ENCODE results near the gene ANP32A.

The ANP32A gene

DNA sequence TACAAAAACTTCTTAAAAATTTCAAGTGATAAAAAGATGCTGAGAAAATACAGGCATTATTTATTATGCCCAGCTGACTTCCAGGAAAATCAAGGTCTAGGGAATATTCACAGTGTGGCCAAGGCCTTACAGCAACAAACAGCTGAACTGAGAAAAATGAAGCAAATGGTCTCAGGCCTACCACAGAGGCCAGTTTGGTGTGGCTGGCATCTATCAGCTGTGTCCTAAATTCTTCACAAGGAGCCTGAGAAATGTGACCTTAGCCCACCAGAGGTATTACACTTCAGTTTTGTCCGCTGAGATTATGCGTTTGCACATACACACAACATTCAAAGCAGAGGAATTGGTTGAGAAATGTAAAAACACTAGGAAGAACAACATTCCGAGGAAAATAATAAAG is 77.4 kb downstream of the ANP32A start:
- DNase-seq: no peak

DNA sequence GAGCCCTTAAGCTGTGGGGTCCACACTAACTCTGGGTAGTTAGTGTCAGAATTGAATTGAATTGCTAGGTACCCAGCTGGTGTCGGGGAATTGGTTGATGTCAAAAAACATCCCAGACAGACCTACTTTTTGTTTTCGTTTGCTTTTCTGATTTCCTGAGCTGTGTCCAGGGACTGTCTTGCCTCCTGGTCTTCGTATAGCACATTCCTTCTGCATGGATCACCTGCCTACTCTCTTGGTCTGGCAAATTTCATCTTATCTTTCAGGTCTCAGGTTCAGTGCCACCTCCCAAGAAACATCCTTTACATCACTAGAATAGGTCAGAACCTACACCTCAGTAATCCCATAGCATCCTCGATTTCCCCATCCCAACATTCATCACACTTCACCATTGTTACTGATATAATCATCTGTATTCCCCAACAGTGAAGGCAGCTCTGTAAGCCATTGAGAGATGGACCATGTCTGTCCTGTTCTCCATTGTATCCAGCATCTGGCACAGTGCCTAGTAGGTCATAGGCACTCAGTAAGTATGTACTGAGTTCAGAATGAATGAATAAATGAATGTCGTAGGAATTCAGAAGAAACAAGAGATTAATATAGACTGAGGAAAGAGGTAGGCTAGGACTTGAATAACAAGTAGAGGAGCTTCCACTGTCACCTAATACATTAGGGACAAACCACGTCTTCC is 81.2 kb downstream of the ANP32A start:
- no peak for DNase-seq

DNA sequence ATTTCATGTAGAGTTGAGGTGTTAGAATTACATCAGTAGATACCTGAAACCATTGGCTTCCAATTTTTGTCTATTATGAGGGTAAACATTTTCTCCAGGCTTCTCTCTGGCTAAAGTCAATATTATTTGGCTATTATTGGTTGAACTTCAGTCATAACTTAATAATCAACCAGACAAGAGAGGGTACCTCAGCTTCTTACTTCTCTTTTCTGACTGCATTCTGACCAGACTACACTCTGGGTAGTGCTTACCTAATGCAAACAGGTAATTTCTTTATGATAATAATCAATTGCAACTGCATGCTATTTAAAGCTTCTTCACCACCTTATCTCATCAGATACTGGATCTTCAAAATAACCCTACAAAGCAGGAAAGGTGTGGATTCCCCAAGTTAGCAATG is 85.1 kb downstream of the ANP32A start:
- DNase-seq: no peak

DNA sequence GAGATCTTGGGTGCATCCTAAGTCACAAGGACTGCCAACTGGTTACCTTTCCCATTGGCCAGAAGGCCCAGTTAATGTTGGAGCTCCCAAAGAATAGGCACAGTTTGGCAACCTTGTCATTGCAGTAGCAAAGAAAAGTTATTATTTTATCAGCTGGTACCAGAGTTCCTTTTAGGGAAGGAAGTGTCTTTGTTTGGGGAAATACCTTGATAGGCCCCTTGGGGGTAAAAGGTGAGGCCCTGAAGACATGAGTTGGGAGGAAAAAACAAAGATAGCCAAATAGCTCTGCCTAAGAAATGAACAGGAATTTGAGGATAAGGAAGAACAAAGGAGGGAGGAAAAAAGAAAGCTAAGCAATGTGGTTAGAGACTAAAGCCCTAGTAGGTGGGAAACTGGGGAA is 85.8 kb downstream of the ANP32A start:
- DNase-seq: no peak

DNA sequence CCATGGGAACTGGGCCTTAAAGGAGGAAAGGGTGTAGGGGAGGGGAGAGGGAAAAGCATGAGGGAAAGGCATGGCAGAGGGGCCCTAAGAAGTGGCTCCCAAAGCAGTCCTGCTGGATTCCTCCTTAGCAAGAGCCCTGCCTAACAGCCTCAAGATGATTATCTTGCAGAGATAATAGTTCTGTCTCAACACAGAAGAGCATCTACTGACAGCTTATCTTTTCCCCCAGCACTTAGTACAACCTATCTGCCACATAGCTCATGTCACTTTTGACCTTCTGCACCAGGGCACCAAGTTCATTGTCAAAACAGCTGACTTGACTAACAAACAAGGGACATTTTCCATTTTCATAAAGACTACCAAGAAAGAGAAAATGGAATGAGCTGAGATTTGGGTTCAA is 86.3 kb downstream of the ANP32A start:
- no peak for DNase-seq

DNA sequence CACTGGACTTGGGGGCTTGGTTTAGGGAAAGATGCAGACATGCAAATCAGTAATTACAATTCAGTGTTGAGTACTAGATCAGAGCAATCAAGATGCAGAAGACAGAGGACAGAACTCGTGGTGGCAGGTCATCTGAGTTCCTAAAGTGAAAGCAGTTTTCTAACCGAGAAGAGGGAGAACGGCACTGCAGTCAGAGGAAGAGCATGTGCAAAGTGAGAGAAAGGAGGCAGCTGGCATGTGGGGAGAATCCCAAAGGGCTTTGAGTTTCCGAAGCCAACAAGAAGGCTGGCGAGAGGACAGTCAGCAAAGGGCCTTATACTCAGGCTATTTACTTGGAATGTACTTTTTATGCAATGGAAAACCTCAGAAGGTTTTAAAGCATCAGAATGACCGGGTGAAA is 87.0 kb downstream of the ANP32A start:
- no peak for DNase-seq

DNA sequence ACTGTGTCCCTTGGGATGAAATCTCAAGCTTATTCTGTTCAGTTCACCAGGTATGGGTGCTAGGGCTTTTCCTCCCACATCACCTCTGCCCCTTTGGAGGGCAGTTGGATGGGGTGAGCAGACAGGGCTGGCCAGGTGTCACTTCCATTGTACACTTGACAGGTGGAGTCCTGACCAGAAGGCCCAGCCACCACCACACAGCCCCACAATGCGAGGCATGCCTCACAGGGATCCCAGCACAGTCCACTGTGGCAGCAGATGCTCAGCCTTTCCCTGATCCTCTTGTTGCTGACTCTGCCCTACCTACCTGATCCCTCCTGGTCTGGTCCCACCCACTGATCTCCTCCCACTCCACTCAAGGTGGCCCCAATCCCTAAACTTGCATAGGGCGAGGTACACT is 88.2 kb downstream of the ANP32A start:
- no peak for DNase-seq

DNA sequence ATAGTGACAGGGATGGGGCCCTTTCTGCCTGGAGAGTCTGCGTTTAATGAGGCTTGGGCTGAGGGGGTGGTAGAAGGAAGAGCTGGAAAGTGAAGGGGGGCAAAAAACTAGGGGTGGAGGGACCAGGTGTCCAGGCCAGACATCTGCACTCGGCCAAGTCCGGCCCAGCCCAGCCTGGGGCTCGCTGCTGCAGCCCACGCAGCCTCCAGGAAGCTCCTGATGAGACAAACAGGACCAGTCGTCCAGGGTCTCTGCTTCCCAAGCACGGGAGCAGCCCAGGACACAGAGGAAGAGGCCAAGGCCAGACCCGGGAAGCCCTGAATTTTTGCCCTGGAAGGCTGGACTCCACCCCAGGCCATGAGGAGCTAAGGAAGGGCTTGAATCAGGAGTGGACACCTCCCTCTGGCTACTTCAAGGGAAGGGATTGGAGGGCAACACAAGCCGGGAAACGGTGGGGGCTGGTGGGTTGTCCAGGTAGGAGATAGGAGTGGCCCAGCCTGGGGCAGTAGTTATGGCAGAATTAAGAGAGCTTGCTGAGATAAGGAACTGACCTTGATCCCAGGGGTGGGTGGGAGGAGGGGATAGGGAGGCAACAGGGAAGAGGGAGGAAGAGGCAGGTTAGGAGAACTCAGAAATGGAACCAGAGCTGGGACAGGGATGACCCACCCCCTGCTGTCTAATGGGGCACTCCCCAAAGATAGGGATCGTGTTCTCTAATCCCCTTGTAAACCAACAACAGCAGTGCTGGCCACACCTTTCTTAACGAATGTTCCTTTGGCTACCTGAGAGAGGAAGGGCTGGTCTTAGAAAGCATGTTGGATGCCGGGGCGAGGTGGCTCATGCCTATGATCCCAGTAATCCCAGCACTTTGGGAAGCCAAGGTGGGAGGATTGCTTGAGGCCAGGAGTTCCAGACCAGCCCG is 89.5 kb downstream of the ANP32A start:
- DNase-seq: no peak

DNA sequence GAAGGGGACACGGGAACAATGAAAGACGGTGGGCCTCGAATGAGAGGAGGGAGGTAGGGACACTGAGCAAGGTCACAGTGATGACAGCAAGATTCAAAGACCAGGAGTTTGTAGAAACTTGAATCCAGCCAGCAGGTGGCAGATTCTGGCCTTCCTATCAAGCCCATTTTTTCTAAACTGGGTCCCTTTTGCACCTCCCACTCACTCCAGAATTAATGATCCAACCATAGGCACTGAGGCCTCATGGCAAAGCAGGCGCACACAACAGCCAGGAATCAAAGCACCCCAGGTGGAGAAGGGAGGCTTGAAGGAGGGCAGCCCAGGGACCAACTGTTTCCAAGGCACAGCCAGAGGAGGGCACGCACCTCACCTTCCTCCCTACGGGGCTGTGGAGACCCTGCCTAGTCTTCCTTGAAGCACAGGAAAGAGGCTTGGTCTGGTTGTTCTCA is 90.2 kb downstream of the ANP32A start:
- no peak for DNase-seq

DNA sequence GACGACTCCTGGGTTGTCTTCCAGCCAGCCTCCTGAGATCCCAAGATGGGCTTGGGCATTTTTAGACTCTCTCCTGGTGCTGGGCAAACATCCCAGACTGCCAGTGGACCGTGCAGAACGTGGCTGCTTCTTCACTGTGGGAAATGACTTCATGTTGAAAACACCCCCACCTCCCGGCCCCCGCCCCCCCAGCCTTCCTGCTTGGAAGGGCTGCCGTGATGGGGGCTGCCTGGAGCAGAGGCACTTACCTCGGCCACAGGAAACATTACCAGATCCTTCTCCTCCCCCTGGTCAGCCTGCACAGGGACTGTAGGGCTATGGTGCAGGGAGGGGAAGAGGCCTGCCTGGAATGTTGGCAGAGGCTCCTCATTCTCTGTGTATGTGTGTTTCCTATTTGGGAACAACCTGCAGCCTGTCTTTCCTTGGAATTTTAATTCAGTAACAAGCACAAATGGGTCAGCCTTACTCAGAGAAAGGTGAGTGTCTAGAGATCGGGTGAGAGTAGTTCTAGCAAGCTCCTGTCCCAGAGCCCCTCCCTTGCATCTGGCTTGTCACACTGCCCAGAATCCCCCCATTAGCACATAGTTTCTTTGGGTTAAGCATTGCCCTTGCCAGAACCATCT is 90.8 kb downstream of the ANP32A start:
- DNase-seq: no peak
